IMR-90 (cell line): Measurements from ENCODE around the gene TSPAN8. TPM values are rescaled to one million over a fixed set of nuclear protein-coding genes. Genes with fewer than 3 reads are reported as not detected.

Source experiments
- ATAC-seq: fragments of 200-7000 bp; cut with Tn5 transposase; 2 replicates; pipeline ENCODE4 v1.9.1; 2020; ENCODE audit warnings: low read depth, mild to moderate bottlenecking, moderate library complexity
- BruUV-seq: library from RNA; stranded (reverse); fragments of 400-500 nt; replicated peaks from 2 replicates; lab custom pipeline; 2021; lab: Mats Ljungman, UMichigan
- CTCF ChIA-PET: fragments of 300-600 bp; formaldehyde crosslinking; extraction: SDS; loops from one replicate; lab custom pipeline; 2021; ENCODE audit warnings: antibody characterized with exemption; lab: Yijun Ruan, JAX
- POLR2A ChIA-PET: fragments of 300-600 bp; sonication (Branson Sonifier 250); formaldehyde crosslinking; loops from one replicate; lab custom pipeline; 2022; ENCODE audit warnings: antibody characterized with exemption; ENCODE audit not compliant: unreplicated experiment; lab: Charles Lee
- DNase-seq: peaks from one replicate; pipeline ENCODE4 v3.0.0; 2013
- H2AFZ ChIP-seq: replicated peaks from 2 replicates; pipeline ENCODE3; 2013; ENCODE audit warnings: low read length, mild to moderate bottlenecking; ENCODE audit not compliant: poor library complexity
- H2AK5ac ChIP-seq: 2 replicates; pipeline ENCODE4 v1.6.1; 2013; ENCODE audit warnings: low read depth, low read length, inconsistent platforms
- H2AK9ac ChIP-seq: replicated peaks from 2 replicates; pipeline ENCODE3; 2013; ENCODE audit warnings: mild to moderate bottlenecking, low read depth, low read length, moderate library complexity; ENCODE audit not compliant: poor library complexity
- H2BK120ac ChIP-seq: 2 replicates; pipeline ENCODE4 v1.6.1; 2013; ENCODE audit warnings: low read depth, low read length, inconsistent platforms
- H2BK15ac ChIP-seq: 3 replicates; pipeline ENCODE4 v1.6.1; 2013; ENCODE audit warnings: low read depth, low read length, inconsistent platforms
- H2BK20ac ChIP-seq: 2 replicates; pipeline ENCODE4 v1.6.1; 2013; ENCODE audit warnings: low read depth, mild to moderate bottlenecking, inconsistent platforms, low read length, moderate library complexity
- H2BK5ac ChIP-seq: 2 replicates; pipeline ENCODE4 v1.6.1; 2013; ENCODE audit warnings: mild to moderate bottlenecking, low read depth, low read length, inconsistent platforms; ENCODE audit not compliant: poor library complexity, severe bottlenecking
- H3K14ac ChIP-seq: replicated peaks from 2 replicates; pipeline ENCODE4 v1.6.1; 2013; ENCODE audit warnings: low read depth, low read length, inconsistent platforms
- H3K18ac ChIP-seq: 2 replicates; pipeline ENCODE4 v1.6.1; 2013; ENCODE audit warnings: low read depth, low read length, control low read depth
- H3K23ac ChIP-seq: 2 replicates; pipeline ENCODE4 v1.6.1; 2013; ENCODE audit warnings: low read depth, low read length, inconsistent platforms
- H3K27ac ChIP-seq: 2 replicates; pipeline ENCODE4 v1.5.1; 2013; ENCODE audit warnings: mild to moderate bottlenecking, control low read depth, low read length; ENCODE audit not compliant: insufficient read depth
- H3K27me3 ChIP-seq: 2 replicates; pipeline ENCODE4 v1.6.1; 2013; ENCODE audit warnings: low read length; ENCODE audit not compliant: control insufficient read depth, insufficient read depth
- H3K36me3 ChIP-seq: 2 replicates; pipeline ENCODE4 v1.6.1; 2013; ENCODE audit warnings: low read length, mixed read lengths; ENCODE audit not compliant: control insufficient read depth, insufficient read depth
- H3K4ac ChIP-seq: 2 replicates; pipeline ENCODE4 v1.6.1; 2013; ENCODE audit warnings: low read depth, low read length, inconsistent platforms
- H3K4me1 ChIP-seq: 2 replicates; pipeline ENCODE4 v1.6.1; 2013; ENCODE audit warnings: low read length, mixed read lengths; ENCODE audit not compliant: control insufficient read depth, insufficient read depth
- H3K4me2 ChIP-seq: 2 replicates; pipeline ENCODE4 v1.6.1; 2013; ENCODE audit warnings: low read depth, mild to moderate bottlenecking, control low read depth, low read length, moderate library complexity
- H3K4me3 ChIP-seq: 2 replicates; pipeline ENCODE4 v1.5.1; 2013; ENCODE audit warnings: low read depth, mild to moderate bottlenecking, control low read depth, low read length, moderate library complexity; ENCODE audit not compliant: insufficient read depth
- H3K56ac ChIP-seq: 2 replicates; pipeline ENCODE4 v1.6.1; 2013; ENCODE audit warnings: low read length, inconsistent platforms; ENCODE audit not compliant: insufficient read depth; ENCODE audit errors: extremely low read depth
- H3K79me1 ChIP-seq, 2 experiments: 2 replicates each; pipeline ENCODE4 v1.6.1; 2013; ENCODE audit warnings: low read length in 2 of 2, inconsistent platforms in 1 of 2, low read depth in 1 of 2
- H3K9ac ChIP-seq: 2 replicates; pipeline ENCODE4 v1.6.1; 2013; ENCODE audit warnings: low read depth, low read length, control low read depth
- H3K9me1 ChIP-seq: 2 replicates; pipeline ENCODE4 v1.6.1; 2013; ENCODE audit warnings: low read length, inconsistent platforms; ENCODE audit not compliant: insufficient read depth
- H3K9me3 ChIP-seq: 2 replicates; pipeline ENCODE4 v1.6.1; 2013; ENCODE audit warnings: low read length; ENCODE audit not compliant: control insufficient read depth, insufficient read depth
- H4K20me1 ChIP-seq: 2 replicates; pipeline ENCODE4 v1.6.1; 2013; ENCODE audit warnings: low read length, inconsistent platforms; ENCODE audit not compliant: insufficient read depth
- H4K5ac ChIP-seq: 2 replicates; pipeline ENCODE4 v1.6.1; 2013; ENCODE audit warnings: mild to moderate bottlenecking, low read depth, low read length, control low read depth
- H4K8ac ChIP-seq, 2 experiments: 2 replicates each; pipeline ENCODE4 v1.6.1; 2013; ENCODE audit warnings: low read depth in 2 of 2, low read length in 2 of 2, control low read depth in 1 of 2, inconsistent platforms in 1 of 2
- H4K91ac ChIP-seq: 2 replicates; pipeline ENCODE4 v1.6.1; 2013; ENCODE audit warnings: low read depth, low read length, inconsistent platforms; ENCODE audit not compliant: insufficient read depth
- BHLHE40 ChIP-seq: fragments of 150-350 bp; IDR thresholded peaks from 2 replicates; pipeline ENCODE4 v1.6.1; 2016; ENCODE audit warnings: mild to moderate bottlenecking, low read depth, low read length
- CEBPB ChIP-seq: IDR thresholded peaks from 2 replicates; pipeline ENCODE4 v1.6.1; 2012; ENCODE audit warnings: low read depth, low read length, improper control_type of control experiment
- CHD1 ChIP-seq: IDR thresholded peaks from 2 replicates; pipeline ENCODE4 v1.6.1; 2012; ENCODE audit warnings: low read depth, low read length, improper control_type of control experiment
- ELK1 ChIP-seq: fragments of 150-350 bp; IDR thresholded peaks from 2 replicates; pipeline ENCODE4 v1.6.1; 2016; ENCODE audit warnings: low read depth, mild to moderate bottlenecking, low read length, moderate library complexity, borderline replicate concordance
- FOS ChIP-seq: fragments of 150-350 bp; IDR thresholded peaks from 2 replicates; pipeline ENCODE4 v1.6.1; 2016; ENCODE audit warnings: low read depth, low read length
- MAFK ChIP-seq: IDR thresholded peaks from 2 replicates; pipeline ENCODE4 v1.6.1; 2012; ENCODE audit warnings: low read depth, low read length, improper control_type of control experiment
- MAZ ChIP-seq: IDR thresholded peaks from 2 replicates; pipeline ENCODE4 v1.6.1; 2012; ENCODE audit warnings: low read depth, mild to moderate bottlenecking, low read length, improper control_type of control experiment, moderate library complexity, borderline replicate concordance
- MXI1 ChIP-seq: IDR thresholded peaks from 2 replicates; pipeline ENCODE4 v1.6.1; 2012; ENCODE audit warnings: low read depth, mild to moderate bottlenecking, low read length, moderate library complexity, borderline replicate concordance
- NFE2L2 ChIP-seq: fragments of 150-350 bp; IDR thresholded peaks from 2 replicates; pipeline ENCODE4 v1.6.1; 2016; ENCODE audit warnings: low read depth, mild to moderate bottlenecking, low read length
- POLR2A ChIP-seq: IDR thresholded peaks from 2 replicates; pipeline ENCODE4 v1.6.1; 2012; ENCODE audit warnings: mild to moderate bottlenecking, low read depth, low read length
- RAD21 ChIP-seq: IDR thresholded peaks from 2 replicates; pipeline ENCODE4 v1.6.1; 2012; ENCODE audit warnings: low read length, improper control_type of control experiment
- RCOR1 ChIP-seq: IDR thresholded peaks from 2 replicates; pipeline ENCODE4 v1.6.1; 2012; ENCODE audit warnings: mild to moderate bottlenecking, low read length, improper control_type of control experiment; ENCODE audit not compliant: insufficient replicate concordance
- RFX5 ChIP-seq: IDR thresholded peaks from 2 replicates; pipeline ENCODE4 v1.8.0; 2012; ENCODE audit warnings: low read depth, mild to moderate bottlenecking, low read length, moderate library complexity
- SMC3 ChIP-seq: fragments of 150-350 bp; IDR thresholded peaks from 2 replicates; pipeline ENCODE4 v1.6.1; 2016; ENCODE audit warnings: low read depth, mild to moderate bottlenecking, antibody characterized with exemption, low read length, moderate library complexity
- WGBS, 2 experiments: methylation state at CpG; one replicate each; pipeline versions ENCODE4 v1.1.5 to v1.1.7; 2013; ENCODE audit warnings: missing lambda C conversion rate in 2 of 2; ENCODE audit not compliant: insufficient read length in 1 of 2; ENCODE audit errors: extremely low coverage in 2 of 2; 5-methylcytosine and 5-hydroxymethylcytosine counted together
- dilution Hi-C: fragments of 300-500 bp; cut with HindIII; formaldehyde crosslinking; loops from one replicate; pipeline ENCODE4 v1.14.3; 2018; ENCODE audit warnings: low sequenced_read_pairs; ENCODE audit not compliant: unreplicated experiment
- in situ Hi-C: fragments of 300-500 bp; cut with MboI; formaldehyde crosslinking; loops from 3 replicates; pipeline ENCODE4 v1.14.3; 2019; ENCODE audit warnings: low sequenced_read_pairs, inconsistent platforms, mixed read lengths
- intact Hi-C: fragments of 100-400 bp; cut with micrococcal nuclease; formaldehyde crosslinking; loops from 2 replicates; pipeline ENCODE4 v1.10.0; 2022
- polyA plus RNA-seq, 3 experiments: library from polyadenylated mRNA; depleted of rRNA; stranded (reverse); fragments of >200 nt; gene quantifications; 2 replicates each; pipeline ENCODE4 v1.2.3, GENCODE V29; 2012; ENCODE audit warnings: low replicate concordance in 1 of 3
- total RNA-seq: library from RNA; depleted of rRNA; stranded (reverse); fragments of >200 nt; gene quantifications from 2 replicates; pipeline ENCODE4 v1.2.3, GENCODE V29; 2012
- TF ChIP-seq, protein P1 (sequence below): fragments of 150-350 bp; IDR thresholded peaks from 2 replicates; pipeline ENCODE4 v1.6.1; 2017; ENCODE audit warnings: mild to moderate bottlenecking, antibody characterized with exemption, low read length, low read depth
- TF ChIP-seq, protein P2 (sequence below): conservative IDR thresholded peaks from 2 replicates; pipeline ENCODE4 v1.5.1; 2012; ENCODE audit warnings: mild to moderate bottlenecking, low read depth, low read length, improper control_type of control experiment

The TSPAN8 gene
- total and polyA plus RNA-seq, 2 of the 4 experiments (the other 2 are of a cell fraction) = not detected

- DNase-seq (no peak), ATAC-seq (no peak)
- ChIA-PET POLR2A (no interaction called here), CTCF (no interaction called here)
- Histone ChIP-seq H2AFZ (no peak overlapping the region), H2BK5ac (no peak overlapping the region), H2BK20ac (no peak overlapping the region), H3K4me3 (no peak overlapping the region), H3K18ac (no peak overlapping the region), H3K56ac (no peak overlapping the region), H3K4me1 (no peaks in the 10 kb centered on the region), H3K9ac (no peak overlapping the region), H3K23ac (no peak overlapping the region), H3K9me1 (no peaks in the 10 kb centered on the region), H3K27ac (no peak overlapping the region), H2AK5ac (no peak overlapping the region), H3K9me3 (0 out of 2 replicates have a peak, but pooled peaks cover 1% of the 10 kb centered on the region), H3K4ac (no peak overlapping the region), H4K5ac (no peak overlapping the region), H3K79me1 (no peaks in the 10 kb centered on the region), H3K27me3 (no peaks in the 10 kb centered on the region), H4K8ac (no peak overlapping the region), H4K20me1 (no peaks in the 10 kb centered on the region), H4K91ac (no peak overlapping the region), H2BK120ac (no peak overlapping the region), H3K36me3 (no peaks in the 10 kb centered on the region), H2BK15ac (no peak overlapping the region), H3K4me2 (no peak overlapping the region), H2AK9ac (no peak overlapping the region), H3K14ac (no peak overlapping the region)
- BruUV-seq = no TSS peak
- WGBS, 2 experiments = no CpG with 5 or more reads among the region's 1 CpG
- in situ Hi-C loops = no loop called here
- TF ChIP-seq MAZ (no peak), MAFK (no peak), NFE2L2 (no peak), CHD1 (no peak), FOS (no peak), RAD21 (no peak), ELK1 (no peak), BHLHE40 (no peak), MXI1 (no peak), SMC3 (no peak), POLR2A (no peak), RFX5 (no peak), CEBPB (no peak), RCOR1 (no peak)
- TF ChIP-seq, protein P1, sequence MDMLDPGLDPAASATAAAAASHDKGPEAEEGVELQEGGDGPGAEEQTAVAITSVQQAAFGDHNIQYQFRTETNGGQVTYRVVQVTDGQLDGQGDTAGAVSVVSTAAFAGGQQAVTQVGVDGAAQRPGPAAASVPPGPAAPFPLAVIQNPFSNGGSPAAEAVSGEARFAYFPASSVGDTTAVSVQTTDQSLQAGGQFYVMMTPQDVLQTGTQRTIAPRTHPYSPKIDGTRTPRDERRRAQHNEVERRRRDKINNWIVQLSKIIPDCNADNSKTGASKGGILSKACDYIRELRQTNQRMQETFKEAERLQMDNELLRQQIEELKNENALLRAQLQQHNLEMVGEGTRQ = no peak
- TF ChIP-seq, protein P2, sequence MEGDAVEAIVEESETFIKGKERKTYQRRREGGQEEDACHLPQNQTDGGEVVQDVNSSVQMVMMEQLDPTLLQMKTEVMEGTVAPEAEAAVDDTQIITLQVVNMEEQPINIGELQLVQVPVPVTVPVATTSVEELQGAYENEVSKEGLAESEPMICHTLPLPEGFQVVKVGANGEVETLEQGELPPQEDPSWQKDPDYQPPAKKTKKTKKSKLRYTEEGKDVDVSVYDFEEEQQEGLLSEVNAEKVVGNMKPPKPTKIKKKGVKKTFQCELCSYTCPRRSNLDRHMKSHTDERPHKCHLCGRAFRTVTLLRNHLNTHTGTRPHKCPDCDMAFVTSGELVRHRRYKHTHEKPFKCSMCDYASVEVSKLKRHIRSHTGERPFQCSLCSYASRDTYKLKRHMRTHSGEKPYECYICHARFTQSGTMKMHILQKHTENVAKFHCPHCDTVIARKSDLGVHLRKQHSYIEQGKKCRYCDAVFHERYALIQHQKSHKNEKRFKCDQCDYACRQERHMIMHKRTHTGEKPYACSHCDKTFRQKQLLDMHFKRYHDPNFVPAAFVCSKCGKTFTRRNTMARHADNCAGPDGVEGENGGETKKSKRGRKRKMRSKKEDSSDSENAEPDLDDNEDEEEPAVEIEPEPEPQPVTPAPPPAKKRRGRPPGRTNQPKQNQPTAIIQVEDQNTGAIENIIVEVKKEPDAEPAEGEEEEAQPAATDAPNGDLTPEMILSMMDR = no peak
- dilution Hi-C loops = no loop called here
- intact Hi-C loops = no loop called here
These were observed 72.2 kb downstream of the TSPAN8 start for GRCh38 chr12:71085575-71085974.
